HG02943 (cell line): Measurements from ENCODE around the gene CHST11.
A peak's percentile ranks its signal among the peaks of the same experiment; 100 is the strongest.
"Not testable (repeated sequence)": the region's sequence is repeated elsewhere in the genome, so short reads cannot be mapped to it uniquely, and the experiment has no call there.

Experiments
- ATAC-seq: cut with Tn5 transposase; IDR thresholded peaks from one replicate; pipeline ENCODE4 v1.9.1; 2021; ENCODE audit warnings: mild to moderate bottlenecking, low read depth, moderate library complexity; ENCODE audit not compliant: unreplicated experiment

Gene CHST11

GRCh38 chr12:104547235-104547634, 90.5 kb downstream of the CHST11 start:
- ATAC-seq = no peak

GRCh38 chr12:104549815-104550480, 93.2 kb downstream of the CHST11 start:
- ATAC-seq = no peak

DNA sequence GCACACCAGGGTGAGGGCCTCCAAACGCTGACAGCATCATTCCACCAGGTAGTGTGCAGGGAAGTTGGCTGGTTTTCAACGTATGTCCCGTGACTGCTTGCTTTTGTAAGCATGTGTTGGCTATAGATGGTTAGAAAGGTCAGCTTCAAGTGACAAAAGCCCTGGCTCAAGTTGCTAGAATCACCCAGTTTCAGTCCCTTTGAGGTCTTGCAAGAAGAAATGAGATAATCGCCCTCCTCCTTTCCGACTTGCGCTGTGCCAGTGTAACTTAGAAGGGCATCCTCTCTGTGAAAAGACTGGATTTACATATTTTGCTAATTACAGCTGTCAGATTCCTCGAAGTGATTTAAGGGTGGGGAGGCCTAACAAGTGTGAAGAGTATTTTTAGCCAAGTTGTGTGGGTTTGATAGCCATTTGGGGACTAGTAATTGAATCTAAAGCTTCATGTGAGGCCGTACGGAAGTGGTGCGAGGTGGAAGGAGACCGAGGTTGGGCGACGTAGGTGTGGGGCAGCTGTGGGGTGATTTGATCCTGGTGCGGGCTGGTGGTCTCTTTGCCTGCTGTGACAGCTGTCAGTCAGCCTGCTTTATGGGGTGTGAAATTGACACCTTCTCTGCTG, 94.7 kb downstream of the CHST11 start:
- ATAC-seq = no peak

- ATAC-seq = no peak
These were observed 96.7 kb downstream of the CHST11 start for GRCh38 chr12:104553421-104553820.

- no peak for ATAC-seq
These were observed 98.9 kb downstream of the CHST11 start for GRCh38 chr12:104555648-104556047.

DNA sequence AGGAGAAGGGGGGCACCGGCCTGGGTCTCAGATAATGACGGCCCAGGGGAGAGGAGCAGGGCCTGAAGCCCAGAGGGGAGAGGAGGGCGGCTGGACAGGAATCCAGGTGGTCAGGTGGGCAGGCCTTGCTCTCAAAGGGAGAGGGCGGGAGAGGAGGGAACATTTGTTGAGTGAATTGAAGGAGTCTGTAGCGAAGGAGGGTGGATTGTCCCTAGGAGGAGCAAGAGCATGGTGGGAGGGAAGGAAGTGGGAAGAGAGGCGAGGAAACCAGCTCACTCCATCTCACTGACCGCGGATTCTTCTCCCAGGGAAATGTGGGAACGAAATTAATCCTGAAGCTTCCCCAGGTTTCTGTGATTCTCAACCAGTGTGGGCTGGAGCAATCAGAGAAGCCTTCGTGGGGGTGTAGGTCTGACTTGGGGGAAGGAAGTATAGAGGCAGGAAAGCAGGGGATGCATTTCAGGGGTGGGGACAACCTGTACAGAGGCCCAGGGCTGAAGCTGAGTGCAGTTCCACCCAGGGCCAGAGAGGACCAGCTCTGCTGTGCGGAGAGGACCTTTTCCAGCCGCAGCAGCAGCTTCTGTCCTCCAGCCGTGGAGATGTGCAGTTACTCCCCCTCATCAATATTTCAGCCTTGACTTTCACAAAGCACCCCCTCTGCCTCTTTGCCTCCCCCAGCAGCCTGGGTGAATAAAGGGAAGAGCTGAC, 100.9 kb downstream of the CHST11 start:
- ATAC-seq = no peak

- ATAC-seq = no peak
These were observed 104.1 kb downstream of the CHST11 start for GRCh38 chr12:104560881-104561280.

DNA sequence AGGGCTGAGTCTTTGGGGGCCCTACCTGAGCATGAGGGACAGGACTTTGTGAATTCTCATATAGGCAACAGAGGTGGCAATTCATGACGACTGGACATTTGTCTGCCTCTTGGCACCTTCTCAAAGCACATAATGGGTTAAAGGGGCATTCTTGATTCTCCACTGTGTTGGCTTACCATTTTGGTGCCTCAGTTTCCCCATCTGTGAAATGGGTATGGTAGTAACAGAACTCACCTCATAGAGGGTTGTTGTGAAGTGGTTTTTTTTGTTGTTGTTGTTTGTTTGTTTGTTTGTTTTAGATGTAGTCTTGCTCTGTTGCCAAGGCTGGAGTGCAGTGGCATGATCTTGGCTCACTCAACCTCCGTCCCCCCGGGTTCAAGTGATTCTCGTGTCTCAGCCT, 106.0 kb downstream of the CHST11 start:
- no peak for ATAC-seq

GRCh38 chr12:104564662-104565061, 107.9 kb downstream of the CHST11 start:
- ATAC-seq = not testable (repeated sequence)

- no peak for ATAC-seq
These were observed 109.0 kb downstream of the CHST11 start for GRCh38 chr12:104565606-104566243.

- no peak for ATAC-seq
These were observed 109.7 kb downstream of the CHST11 start for GRCh38 chr12:104566244-104566993.

DNA sequence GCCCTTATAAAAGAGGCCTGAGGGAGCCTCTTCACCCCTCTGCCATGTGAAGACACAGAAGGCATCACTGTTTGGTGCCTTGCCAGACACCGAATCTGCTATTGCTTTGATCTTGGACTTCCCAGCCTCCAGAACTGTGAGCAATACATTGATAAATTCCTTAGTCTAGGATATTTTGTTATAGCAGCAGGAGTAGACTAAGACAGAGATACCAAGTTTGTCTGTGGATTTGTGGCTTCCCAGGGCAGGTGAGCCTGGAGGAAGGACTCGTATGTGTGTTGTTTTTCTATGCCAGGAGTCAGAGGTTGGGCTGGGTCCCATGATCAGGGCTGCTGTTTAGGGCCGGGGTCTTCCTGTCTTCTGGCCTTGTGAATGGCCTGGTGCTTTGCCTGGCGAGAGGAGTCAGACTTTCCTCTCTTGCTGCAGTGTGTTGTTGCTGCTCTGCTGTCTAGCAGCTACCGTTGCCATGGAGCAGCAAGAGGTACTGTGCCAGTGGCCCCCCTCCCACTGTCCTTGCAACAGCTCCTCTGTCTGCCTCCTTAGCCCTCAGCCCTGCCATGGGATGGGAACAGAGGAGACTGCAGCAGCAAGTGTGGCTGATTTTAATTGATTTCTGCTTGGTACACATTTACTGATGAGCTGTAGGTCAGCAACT, 111.2 kb downstream of the CHST11 start:
- no peak for ATAC-seq

- no peak for ATAC-seq
These were observed 111.7 kb downstream of the CHST11 start for GRCh38 chr12:104568487-104568868.

DNA sequence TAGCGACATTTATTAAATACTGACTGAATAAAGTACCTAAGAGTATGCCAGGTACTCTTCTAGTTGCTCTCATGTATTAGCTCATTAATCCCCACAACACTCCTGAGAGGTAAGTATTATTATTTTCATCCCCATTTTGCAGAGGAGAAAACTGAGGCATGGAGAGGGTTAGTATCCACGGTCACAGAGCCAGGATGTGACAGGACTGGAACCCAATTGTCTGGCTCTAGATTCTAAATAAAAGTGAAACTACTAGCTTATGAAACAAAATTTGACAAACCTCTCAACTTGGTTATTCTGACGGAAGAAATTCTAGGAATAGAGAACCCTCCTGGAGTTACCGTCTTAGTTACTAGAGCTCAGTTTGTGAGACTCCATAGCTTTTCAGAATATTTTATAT, 112.2 kb downstream of the CHST11 start:
- ATAC-seq = no peak

DNA sequence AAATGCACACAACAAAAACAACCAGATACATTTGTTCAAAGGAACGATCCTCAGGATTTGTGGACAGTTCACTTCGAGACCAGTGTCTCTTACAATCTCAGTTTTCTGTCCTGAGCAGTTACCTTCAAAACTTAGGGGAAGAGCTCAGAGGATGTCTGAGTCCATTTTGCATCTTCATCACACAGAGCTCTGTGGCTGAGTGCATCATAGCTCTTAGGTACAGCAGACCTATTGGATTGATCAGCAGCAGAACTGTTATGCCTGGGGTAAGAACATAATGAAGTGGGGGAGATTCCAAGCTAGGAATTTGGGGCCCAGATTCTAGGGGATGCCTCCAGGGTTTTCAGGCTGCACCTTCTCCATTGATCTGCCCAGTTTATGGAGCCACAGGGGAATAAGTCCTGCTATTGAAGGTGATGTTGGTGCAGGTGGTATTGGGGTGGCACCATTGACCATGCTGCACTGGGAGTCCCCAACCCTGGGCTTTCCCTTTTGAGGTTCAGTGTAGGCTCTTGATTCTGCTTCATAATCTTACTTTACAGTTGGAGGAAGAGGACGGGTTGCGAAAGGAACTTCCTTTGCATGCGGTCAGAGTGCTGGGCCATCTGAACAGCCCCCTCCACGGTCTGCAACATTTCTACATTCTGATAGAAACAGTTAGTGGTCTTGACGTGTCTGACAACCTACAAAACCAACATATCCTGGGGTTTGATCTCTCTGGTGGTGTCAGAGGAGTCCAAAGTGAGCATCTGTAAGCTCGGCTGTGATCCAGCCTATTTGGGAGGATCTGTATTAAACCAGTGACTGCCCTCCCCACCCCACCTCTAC, 112.8 kb downstream of the CHST11 start:
- peak; percentile 75 for ATAC-seq

GRCh38 chr12:104570174-104570907, 113.6 kb downstream of the CHST11 start:
- ATAC-seq = no peak

DNA sequence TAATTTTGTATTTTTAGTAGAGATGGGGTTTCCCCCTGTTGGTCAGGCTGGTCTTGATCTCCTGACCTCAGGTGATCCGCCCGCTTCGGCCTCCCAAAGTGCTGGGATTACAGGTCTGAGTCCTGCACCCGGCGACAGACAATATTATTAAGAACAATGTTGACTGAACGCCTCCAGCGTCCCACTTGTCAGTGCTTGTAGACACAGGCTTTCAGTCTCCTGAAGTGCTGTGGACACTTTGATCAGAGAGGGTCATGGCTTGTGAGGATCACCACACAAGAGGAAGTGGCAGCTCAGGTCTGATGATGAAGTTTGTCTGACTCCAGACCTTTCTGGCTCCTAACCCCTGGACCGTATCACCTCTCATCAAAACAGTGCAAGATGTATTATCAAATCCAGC, 114.6 kb downstream of the CHST11 start:
- no peak for ATAC-seq

- ATAC-seq = not testable (repeated sequence)
These were observed 117.6 kb downstream of the CHST11 start for GRCh38 chr12:104574353-104574752.

GRCh38 chr12:104574758-104575157, 118.0 kb downstream of the CHST11 start:
- ATAC-seq = not testable (repeated sequence)
